Mesothelial cell of epicardium (in vitro differentiated cells): ENCODE data around the gene HS6ST2. TPM values are rescaled to one million over a fixed set of nuclear protein-coding genes. Genes with fewer than 3 reads are reported as not detected.
A peak's percentile ranks its signal among the peaks of the same experiment; 100 is the strongest.
"Not testable (repeated sequence)": the region's sequence is repeated elsewhere in the genome, so short reads cannot be mapped to it uniquely, and the experiment has no call there.

Experiments
- DNase-seq, 2 experiments: peaks; one replicate each; pipeline ENCODE4 v3.0.0; 2021; ENCODE audit warnings: low spot score in 2 of 2; ENCODE audit not compliant: unreplicated experiment in 2 of 2
- H3K27ac Mint-ChIP-seq: 2 replicates; pipeline ENCODE4 v1.8.0; 2021; ENCODE audit warnings: mixed read lengths
- H3K27me3 Mint-ChIP-seq: 2 replicates; pipeline ENCODE4 v1.8.0; 2021; ENCODE audit warnings: low read depth, mixed read lengths
- H3K36me3 Mint-ChIP-seq: 2 replicates; pipeline ENCODE4 v1.8.0; 2021; ENCODE audit warnings: mixed read lengths
- H3K4me1 Mint-ChIP-seq: 2 replicates; pipeline ENCODE4 v1.8.0; 2021; ENCODE audit warnings: mixed read lengths
- H3K4me3 Mint-ChIP-seq: 2 replicates; pipeline ENCODE4 v1.8.0; 2021; ENCODE audit warnings: mild to moderate bottlenecking, moderate library complexity, mixed read lengths
- H3K9me3 Mint-ChIP-seq: 2 replicates; pipeline ENCODE4 v1.8.0; 2021; ENCODE audit warnings: mixed read lengths
- total RNA-seq: library from RNA; stranded (reverse); gene quantifications from 3 replicates; pipeline ENCODE4 v1.2.1, GENCODE V29; 2021
- TF ChIP-seq, protein P1 (sequence below): fragments of 200-600 bp; sonication (generic); IDR thresholded peaks from one replicate; pipeline ENCODE4 v1.5.0; 2021; ENCODE audit warnings: antibody characterized with exemption; ENCODE audit not compliant: unreplicated experiment

HS6ST2 gene
- total RNA-seq, 1 donor from 2014 or later: 20.2 TPM

DNA sequence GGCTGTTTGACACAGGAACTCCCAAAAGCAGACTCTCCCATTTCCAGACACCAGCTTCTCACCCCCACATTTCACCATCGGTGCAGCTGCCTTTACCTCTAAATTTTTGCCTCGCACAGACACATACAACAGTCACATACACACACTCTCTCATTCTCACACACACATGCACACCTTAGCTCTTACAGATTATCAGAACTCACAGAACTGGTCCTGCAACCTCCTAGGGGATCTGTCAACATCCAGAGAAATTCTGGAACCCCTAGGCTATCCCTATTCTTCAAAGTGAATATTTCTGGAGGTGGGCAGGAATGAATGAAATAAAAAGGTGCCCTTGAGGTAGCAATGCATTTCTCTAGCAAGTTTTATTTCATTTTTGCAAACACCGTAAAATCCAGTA lies 4.1 kb downstream of the HS6ST2 start:
- no peak overlapping the region for H3K27ac Mint-ChIP-seq
- TF ChIP-seq, protein P1, sequence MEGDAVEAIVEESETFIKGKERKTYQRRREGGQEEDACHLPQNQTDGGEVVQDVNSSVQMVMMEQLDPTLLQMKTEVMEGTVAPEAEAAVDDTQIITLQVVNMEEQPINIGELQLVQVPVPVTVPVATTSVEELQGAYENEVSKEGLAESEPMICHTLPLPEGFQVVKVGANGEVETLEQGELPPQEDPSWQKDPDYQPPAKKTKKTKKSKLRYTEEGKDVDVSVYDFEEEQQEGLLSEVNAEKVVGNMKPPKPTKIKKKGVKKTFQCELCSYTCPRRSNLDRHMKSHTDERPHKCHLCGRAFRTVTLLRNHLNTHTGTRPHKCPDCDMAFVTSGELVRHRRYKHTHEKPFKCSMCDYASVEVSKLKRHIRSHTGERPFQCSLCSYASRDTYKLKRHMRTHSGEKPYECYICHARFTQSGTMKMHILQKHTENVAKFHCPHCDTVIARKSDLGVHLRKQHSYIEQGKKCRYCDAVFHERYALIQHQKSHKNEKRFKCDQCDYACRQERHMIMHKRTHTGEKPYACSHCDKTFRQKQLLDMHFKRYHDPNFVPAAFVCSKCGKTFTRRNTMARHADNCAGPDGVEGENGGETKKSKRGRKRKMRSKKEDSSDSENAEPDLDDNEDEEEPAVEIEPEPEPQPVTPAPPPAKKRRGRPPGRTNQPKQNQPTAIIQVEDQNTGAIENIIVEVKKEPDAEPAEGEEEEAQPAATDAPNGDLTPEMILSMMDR: no peak
- H3K9me3 Mint-ChIP-seq: no peaks in the 10 kb centered on the region
- peaks cover 46% of the 10 kb centered on the region for H3K4me1 Mint-ChIP-seq
- H3K27me3 Mint-ChIP-seq: peaks cover 35% of the 10 kb centered on the region
- no peak overlapping the region for H3K4me3 Mint-ChIP-seq
- DNase-seq: no peak
- no peaks in the 10 kb centered on the region for H3K36me3 Mint-ChIP-seq

DNA sequence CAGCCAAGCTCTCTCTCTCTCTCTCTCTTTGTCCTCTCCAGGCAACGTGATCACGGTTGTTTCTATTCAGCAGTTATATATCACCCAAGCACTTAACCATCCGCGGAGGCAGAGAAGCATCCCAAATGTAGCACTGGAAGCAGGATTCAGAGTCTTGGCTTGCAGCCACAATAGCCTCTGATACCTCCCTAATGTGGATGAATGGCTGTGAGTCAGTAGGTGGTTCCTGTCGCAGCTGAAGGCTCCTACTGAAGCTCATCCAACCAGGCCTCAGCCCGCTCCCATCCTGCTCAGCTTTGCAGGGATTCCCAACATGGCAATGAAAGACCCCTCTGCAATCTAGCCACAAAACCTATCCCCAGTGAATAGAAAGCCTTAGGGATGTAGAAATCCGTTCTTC lies 5.1 kb downstream of the HS6ST2 start:
- Mint-ChIP-seq H3K4me3 (no peak overlapping the region), H3K36me3 (no peaks in the 10 kb centered on the region), H3K4me1 (peaks cover 44% of the 10 kb centered on the region), H3K27ac (no peak overlapping the region), H3K9me3 (no peaks in the 10 kb centered on the region), H3K27me3 (peaks cover 25% of the 10 kb centered on the region)
- no peak for DNase-seq
- TF ChIP-seq, protein P1: no peak

DNA sequence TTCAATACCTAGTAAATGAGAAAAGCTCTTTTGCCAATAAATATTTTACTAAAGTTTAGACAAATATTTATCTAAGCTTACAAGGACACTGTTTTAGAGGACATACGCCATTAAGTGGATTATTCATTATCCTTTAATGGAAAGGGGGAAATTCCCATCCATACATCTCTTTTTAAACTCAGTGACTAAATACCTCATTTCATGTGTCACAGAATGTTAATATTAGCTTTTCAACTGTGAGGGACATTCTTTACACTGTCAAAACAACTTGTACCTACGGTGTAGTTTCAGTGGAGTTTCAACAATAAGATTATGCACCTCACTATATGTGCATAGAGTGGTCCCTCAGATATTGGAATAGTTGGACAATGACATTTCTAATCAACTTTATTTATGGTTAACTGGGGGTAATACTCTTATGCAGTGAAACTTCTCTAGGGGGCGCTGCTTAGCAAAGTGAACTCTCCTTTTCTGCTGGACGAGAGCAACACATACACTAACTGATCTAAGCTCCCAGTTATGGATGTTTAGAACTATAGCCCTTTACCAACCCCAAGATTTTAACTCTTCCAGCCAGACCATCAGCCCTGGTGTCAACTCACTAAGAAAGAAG lies 9.7 kb downstream of the HS6ST2 start:
- no peak overlapping the region for H3K27ac Mint-ChIP-seq
- TF ChIP-seq, protein P1: peak; percentile 50
- peaks cover 4% of the 10 kb centered on the region for H3K9me3 Mint-ChIP-seq
- peaks cover 14% of the 10 kb centered on the region for H3K4me1 Mint-ChIP-seq
- no peak overlapping the region for H3K4me3 Mint-ChIP-seq
- DNase-seq: no peak
- no peaks in the 10 kb centered on the region for H3K27me3 Mint-ChIP-seq
- H3K36me3 Mint-ChIP-seq: peaks cover 6% of the 10 kb centered on the region

DNA sequence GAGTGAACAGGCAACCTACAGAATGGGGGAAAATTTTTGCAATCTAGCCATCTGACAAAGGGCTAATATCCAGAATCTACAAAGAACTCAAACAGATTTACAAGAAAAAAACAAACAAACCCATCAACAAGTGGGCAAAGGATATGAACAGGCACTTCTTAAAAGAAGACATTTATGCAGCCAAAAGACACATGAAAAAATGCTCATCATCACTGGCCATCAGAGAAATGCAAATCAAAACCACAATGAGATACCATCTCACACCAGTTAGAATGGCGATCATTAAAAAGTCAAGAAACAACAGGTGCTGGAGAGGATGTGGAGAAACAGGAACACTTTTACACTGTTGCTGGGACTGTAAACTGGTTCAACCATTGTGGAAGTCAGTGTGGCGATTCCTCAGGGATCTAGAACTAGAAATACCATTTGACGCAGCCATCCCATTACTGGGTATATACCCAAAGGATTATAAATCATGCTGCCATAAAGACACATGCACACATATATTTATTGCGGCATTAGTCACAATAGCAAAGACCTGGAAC lies 13.3 kb downstream of the HS6ST2 start:
- H3K9me3 Mint-ChIP-seq: not testable (repeated sequence)

DNA sequence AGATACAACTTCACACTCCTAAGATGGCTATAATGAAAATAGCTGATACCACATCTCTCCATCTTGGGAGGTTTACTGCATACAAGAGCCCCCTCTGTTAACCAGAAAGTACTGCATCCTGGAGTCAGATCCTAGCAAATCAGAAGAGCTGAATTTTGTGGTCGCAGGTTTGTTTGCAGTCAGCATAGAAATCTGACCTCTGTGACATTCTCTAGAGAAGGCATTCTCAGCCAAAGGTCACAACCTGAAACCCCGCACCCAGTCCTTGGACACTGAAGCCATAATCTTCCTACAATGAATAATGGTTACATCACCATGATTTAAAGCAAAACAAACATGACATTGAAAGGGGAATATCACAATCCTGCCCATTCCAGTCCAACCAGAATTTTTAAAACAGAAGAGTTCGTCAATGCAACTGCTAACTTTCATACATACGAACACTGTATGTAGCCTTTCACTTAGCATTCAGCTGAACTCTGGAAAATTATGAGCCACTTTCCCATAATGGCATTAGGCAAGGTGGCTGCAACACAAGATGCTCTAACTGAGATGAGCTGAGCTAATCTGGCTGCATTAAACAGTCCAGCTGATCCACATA lies 17.6 kb downstream of the HS6ST2 start:
- H3K4me3 Mint-ChIP-seq: no peak overlapping the region
- H3K4me1 Mint-ChIP-seq: peaks cover 11% of the 10 kb centered on the region
- H3K27me3 Mint-ChIP-seq: no peaks in the 10 kb centered on the region
- peaks cover 17% of the 10 kb centered on the region for H3K9me3 Mint-ChIP-seq
- no peak for DNase-seq
- TF ChIP-seq, protein P1: no peak
- H3K36me3 Mint-ChIP-seq: peaks cover 8% of the 10 kb centered on the region
- H3K27ac Mint-ChIP-seq: peak overlapping the region; percentile 60

More for the DNA sequence above, 13.3 kb downstream of the HS6ST2 start:
- not testable (repeated sequence) for H3K27ac Mint-ChIP-seq, DNase-seq, H3K4me3 Mint-ChIP-seq, H3K27me3 Mint-ChIP-seq, H3K36me3 Mint-ChIP-seq
- H3K4me1 Mint-ChIP-seq: peaks cover 16% of the 10 kb centered on the region

DNA sequence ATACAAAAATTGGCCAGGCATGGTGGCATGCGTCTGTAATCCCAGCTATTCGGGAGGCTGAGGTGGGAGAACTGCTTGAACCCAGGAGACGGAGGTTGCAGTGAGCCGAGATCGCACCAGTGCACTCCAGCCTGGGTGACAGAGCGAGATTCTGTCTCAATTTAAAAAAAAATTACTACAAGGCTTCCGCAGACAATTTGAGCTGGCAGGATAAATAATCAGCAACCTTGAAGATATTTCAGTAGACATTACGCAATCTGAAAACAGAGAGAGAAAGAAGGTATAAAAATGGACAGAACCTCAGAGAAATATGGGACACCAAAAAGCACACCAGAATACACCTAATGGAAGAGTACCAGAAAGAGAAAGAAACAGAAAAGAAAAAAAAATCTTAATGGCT lies 25.3 kb downstream of the HS6ST2 start:
- Mint-ChIP-seq H3K27me3 (no peaks in the 10 kb centered on the region), H3K9me3 (peaks cover 35% of the 10 kb centered on the region), H3K36me3 (peaks cover 7% of the 10 kb centered on the region), H3K4me1 (no peaks in the 10 kb centered on the region), H3K4me3 (no peak overlapping the region), H3K27ac (no peak overlapping the region)
- no peak for DNase-seq
- TF ChIP-seq, protein P1: no peak
